Stimulated activated CD4-positive, alpha-beta T cell treated with anti-CD3 and anti-CD28 coated beads, TNF-alpha, amount 100 ng/mL, for 48 hours (primary cell): ENCODE results near the gene PRSS48.
"Not testable (repeated sequence)": the region's sequence is repeated elsewhere in the genome, so short reads cannot be mapped to it uniquely, and the experiment has no call there.

Experiments
- DNase-seq, 3 donors: peaks; one replicate each; pipeline ENCODE4 v3.0.0-alpha.2; 2020; ENCODE audit warnings: low read depth in 3 of 3

PRSS48 gene, protein sequence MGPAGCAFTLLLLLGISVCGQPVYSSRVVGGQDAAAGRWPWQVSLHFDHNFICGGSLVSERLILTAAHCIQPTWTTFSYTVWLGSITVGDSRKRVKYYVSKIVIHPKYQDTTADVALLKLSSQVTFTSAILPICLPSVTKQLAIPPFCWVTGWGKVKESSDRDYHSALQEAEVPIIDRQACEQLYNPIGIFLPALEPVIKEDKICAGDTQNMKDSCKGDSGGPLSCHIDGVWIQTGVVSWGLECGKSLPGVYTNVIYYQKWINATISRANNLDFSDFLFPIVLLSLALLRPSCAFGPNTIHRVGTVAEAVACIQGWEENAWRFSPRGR

GRCh38 chr4:151276787-151277562, at the start of gene PRSS48:
Gene PRSS48, plus strand, starts transcription at chr4:151277161. Its CDS starts 12 bp downstream, at chr4:151277173.
- DNase-seq = peak; percentile 31 to 41 (median 38)

- no peak for DNase-seq
Observed at GRCh38 chr4:151227172-151227571, 49.8 kb upstream of the PRSS48 start.

DNA sequence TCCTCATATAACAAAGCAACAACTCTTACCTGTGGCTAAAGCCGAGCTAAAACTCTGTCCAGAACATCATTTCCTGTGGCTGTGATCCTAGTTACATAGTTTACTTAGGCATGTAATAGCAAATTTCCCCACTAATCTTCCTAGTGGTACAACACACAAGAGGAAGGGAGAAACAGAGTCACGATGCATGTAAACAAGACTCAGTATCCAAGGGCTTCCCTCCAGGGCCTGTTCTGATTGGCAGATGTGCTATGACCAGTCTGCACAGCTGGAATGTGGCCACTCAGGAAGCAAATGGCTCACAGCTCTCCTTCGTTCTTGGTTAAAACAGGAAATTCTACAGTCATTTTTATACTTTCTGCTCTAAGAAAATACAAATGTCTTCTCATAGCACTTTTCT, 49.2 kb upstream of the PRSS48 start:
- DNase-seq = no peak

DNA sequence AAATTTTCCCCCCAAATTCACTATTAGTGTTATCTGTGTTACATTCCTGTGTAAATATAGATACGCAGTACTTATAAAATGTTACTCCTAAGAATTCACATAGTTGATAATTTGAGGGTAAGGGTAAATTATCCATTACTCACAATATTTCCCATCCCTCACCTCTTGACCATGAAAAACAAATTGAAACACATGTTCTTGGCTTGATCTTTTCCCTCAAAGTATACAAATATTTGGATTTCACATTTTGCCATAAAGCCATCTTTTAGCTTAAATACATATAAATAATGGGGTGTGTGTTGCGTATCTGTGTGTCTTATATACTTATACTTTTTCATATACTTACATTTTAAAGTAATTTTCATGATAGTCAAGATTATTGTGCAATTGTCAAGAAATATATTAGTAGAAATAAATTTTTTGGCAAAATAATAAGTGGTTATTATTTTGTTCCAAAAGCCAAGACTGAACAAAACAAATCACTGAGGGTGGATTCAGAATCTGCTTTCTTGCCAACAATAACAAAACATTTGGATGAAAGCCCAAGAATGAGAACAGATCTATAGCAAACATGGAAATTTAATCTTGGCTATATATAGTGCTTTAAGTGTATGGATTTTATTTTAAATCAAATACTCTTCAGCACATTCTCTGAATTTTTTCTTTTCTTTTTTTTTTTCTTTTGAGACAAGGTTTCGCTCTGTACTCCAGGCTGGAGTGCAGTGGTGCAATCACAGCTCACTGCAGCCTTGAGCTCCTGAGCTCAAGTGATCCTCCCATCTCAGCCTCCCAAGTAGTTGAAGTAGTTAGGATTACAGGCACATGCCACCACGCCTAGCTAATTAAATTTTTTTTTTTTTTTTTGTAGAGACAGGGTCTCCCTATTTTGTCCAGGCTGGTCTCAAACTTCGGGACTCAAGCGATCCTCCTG, 48.5 kb upstream of the PRSS48 start:
- DNase-seq = no peak

DNA sequence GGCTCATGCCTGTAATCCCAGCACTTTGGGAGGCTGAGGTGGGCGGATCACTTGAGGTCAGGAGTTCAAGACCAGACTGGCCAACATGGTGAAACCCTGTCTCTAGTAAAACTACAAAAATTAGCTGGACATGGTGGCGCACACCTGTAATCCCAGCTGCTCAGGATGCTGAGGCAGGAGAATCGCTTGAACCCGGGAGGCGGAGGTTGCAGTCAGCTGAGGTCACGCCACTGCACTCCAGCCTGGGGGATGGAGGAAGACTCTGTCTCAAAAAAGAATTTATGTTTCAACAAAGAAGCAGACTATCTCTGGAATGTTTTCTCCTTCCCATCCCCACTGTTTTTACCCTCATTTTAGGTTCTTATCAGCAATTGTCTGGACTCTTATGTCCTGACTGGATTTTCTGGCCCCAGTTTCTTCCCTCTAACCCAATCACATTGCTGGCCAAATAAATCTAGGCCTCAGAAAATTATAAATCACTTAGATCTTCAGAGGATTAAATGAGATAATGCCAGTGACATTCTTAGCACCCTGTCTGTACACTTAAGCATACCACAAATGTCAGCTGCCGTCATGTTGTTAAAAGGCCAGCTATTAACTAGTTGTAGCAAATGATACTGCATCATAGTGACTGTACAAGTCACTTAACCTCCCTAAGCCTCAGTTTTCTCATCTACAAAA, 44.9 kb upstream of the PRSS48 start:
- DNase-seq = no peak

- DNase-seq = no peak
Observed at GRCh38 chr4:151233600-151233999, 43.4 kb upstream of the PRSS48 start.

GRCh38 chr4:151235373-151235772, 41.6 kb upstream of the PRSS48 start:
- not testable (repeated sequence) for DNase-seq

- DNase-seq = no peak
Observed at GRCh38 chr4:151236036-151236435, 40.9 kb upstream of the PRSS48 start.

DNA sequence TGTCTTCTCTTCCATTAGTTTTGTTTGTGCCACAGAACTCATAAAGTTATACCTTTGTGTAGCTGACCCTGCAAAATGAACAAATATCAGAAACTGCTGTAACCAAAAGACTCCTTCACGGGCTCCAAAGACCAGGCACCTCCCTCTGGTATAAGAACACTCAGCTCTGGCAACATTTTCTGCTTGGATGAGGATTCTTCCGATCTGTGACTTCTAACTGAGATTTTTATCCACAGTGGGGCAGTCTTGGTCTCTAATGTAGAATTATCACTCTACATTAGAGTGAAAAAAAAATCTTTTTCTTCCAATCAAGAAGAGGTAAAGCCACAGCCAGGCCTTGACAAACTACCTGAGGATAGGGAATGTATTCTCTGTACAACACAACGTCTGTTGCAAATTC, 38.5 kb upstream of the PRSS48 start:
- no peak for DNase-seq

DNA sequence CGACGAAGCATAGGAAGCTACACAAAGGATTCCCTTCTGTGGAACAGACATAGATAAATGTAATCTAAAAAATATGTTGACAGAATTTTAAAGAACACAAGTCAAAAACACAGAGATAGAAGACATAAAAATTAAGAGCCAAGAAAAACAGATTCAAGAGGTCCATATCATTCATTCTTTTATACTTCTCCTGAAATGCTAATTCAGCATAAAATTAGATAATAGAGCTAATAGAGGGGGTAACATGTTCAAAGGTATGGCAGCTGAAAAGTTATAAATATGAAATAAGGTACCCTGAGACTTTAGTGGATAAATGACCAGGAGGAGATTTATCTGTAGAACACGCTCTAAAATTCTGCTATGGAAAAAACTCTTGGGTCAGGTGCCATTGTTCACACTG, 37.4 kb upstream of the PRSS48 start:
- no peak for DNase-seq

DNA sequence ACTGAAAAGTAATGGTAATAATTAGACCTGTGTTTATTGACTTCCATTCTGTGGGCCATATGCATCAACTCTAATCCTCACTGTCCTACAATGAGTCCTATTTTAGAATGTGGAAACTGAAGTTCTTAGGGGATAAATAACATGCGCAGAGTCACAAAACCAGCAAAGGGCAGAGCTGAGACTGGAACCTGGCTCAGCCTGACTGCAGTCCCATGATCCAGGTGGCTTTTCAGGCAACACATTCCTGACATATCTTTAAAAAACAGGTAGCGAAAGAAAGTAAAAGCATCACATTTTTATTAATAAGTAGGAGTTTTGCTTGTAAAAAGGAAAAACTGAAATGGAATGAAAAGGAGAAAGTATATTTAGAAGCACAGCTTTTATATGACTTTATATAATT, 34.7 kb upstream of the PRSS48 start:
- no peak for DNase-seq

- no peak for DNase-seq
Observed at GRCh38 chr4:151246742-151247141, 30.2 kb upstream of the PRSS48 start.

GRCh38 chr4:151247395-151247794, 29.6 kb upstream of the PRSS48 start:
- DNase-seq = no peak

DNA sequence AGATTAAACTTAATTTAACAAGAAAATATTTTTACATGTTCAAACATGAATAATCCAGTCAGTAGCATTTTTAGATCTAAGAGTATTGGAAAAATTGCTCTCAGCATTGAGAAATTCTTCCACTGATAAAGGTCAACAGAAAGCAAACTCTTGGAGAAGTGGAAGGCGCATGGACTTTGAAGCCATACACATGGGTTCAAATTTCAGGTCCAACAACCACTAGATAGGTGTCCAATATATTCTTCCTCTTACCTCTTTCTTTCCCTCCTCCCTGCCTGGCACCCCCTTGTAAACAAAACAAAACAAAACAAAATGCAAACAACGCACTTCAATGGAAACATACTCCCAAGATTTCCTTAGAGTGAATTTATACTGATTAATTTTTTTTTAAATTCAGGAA, 28.4 kb upstream of the PRSS48 start:
- no peak for DNase-seq

DNA sequence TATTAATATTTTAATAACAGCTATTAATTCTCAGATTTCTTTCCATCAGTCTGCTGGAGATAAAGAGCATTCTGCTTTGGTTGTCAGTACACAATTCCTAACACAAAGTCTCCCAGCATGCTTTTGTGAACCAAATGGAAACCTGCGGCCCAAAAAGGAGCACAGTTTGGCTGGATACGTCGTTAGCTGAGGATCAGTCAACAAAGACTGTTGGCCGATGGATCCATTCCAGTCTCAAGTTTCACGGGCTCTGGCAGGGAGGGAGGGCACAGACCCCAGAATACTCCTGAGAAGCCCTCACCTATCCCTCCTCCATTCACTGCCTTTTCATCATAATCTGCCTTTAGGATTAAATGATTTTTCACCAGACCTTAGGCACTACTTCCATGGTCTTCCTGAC, 26.3 kb upstream of the PRSS48 start:
- DNase-seq = no peak

DNA sequence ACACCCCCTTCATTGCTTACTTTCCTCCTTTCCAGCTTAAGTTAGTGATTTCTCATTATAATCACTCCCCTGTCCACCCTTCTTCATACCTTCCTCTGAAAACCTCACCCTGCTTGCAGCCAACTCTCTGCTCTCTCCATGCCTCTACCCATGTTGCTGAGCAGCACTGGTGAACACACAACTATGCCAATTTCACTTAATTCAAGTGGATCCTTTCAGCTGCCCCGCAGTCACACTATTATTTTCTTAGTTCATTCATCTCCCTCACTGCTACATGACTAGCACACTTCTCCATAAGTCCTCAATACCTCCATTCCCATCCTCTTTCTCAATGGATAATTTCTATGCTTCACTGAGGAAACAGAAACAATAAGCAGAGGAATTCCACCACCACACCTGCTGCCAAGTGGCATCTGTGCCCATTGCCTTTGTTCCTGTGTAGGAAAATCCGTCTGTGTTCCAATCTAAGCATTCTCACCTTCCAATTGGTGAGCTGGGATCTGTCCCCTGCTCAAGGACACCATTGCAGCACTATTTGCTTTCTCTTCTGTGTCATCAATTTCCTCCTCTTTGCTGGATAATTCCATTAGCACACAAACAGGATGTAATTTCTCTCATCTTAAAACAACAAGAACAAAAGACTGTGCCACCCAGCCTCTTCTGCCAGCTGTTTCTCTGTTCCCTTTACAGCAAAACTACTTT, 25.2 kb upstream of the PRSS48 start:
- no peak for DNase-seq

- DNase-seq = not testable (repeated sequence)
Observed at GRCh38 chr4:151255226-151255625, 21.7 kb upstream of the PRSS48 start.

DNA sequence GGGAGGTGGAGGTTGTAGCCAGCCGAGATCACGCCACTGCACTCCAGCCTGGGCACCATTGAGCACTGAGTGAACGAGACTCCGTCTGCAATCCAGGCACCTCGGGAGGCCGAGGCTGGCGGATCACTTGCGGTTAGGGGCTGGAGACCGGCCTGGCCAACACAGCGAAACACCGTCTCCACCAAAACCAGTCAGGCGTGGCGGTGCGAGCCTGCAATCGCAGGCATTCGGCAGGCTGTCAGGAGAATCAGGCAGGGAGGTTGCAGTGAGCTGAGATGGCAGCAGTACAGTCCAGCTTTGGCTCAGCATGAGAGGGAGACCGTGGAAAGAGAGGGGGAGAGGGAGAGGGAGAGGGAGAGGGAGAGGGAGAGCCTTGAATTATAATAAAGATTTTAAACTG, 21.3 kb upstream of the PRSS48 start:
- not testable (repeated sequence) for DNase-seq

GRCh38 chr4:151256134-151256533, 20.8 kb upstream of the PRSS48 start:
- no peak for DNase-seq

DNA sequence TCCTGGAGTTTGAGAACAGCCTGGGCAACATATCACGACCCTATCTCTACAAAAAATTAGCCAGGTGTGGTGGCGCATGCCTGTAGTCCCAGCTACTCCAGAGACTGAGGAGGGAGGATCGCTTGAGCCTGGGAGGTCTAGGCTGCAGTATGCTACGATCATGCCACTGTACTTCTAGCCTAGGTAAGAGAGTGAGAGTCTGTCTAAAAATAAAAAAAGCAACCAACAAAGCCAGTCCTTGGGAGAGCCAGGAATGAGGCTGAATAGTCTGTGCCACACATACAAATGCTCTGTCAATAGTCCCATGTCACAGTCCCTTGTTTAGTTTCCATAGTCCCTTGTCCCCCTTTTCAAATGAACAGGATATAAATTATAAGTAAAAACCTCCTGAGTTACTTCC, 19.3 kb upstream of the PRSS48 start:
- DNase-seq = no peak

GRCh38 chr4:151259752-151260151, 17.2 kb upstream of the PRSS48 start:
- no peak for DNase-seq
